GM21737 (cell line): ENCODE data around the gene SYNJ2.
"Not testable (repeated sequence)": the region's sequence is repeated elsewhere in the genome, so short reads cannot be mapped to it uniquely, and the experiment has no call there.

Source experiments
- ATAC-seq: cut with Tn5 transposase; IDR thresholded peaks from one replicate; pipeline ENCODE4 v1.9.1; 2021; ENCODE audit warnings: mild to moderate bottlenecking, moderate library complexity; ENCODE audit not compliant: unreplicated experiment

The SYNJ2 gene, protein sequence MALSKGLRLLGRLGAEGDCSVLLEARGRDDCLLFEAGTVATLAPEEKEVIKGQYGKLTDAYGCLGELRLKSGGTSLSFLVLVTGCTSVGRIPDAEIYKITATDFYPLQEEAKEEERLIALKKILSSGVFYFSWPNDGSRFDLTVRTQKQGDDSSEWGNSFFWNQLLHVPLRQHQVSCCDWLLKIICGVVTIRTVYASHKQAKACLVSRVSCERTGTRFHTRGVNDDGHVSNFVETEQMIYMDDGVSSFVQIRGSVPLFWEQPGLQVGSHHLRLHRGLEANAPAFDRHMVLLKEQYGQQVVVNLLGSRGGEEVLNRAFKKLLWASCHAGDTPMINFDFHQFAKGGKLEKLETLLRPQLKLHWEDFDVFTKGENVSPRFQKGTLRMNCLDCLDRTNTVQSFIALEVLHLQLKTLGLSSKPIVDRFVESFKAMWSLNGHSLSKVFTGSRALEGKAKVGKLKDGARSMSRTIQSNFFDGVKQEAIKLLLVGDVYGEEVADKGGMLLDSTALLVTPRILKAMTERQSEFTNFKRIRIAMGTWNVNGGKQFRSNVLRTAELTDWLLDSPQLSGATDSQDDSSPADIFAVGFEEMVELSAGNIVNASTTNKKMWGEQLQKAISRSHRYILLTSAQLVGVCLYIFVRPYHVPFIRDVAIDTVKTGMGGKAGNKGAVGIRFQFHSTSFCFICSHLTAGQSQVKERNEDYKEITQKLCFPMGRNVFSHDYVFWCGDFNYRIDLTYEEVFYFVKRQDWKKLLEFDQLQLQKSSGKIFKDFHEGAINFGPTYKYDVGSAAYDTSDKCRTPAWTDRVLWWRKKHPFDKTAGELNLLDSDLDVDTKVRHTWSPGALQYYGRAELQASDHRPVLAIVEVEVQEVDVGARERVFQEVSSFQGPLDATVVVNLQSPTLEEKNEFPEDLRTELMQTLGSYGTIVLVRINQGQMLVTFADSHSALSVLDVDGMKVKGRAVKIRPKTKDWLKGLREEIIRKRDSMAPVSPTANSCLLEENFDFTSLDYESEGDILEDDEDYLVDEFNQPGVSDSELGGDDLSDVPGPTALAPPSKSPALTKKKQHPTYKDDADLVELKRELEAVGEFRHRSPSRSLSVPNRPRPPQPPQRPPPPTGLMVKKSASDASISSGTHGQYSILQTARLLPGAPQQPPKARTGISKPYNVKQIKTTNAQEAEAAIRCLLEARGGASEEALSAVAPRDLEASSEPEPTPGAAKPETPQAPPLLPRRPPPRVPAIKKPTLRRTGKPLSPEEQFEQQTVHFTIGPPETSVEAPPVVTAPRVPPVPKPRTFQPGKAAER (N-terminal part only)

DNA sequence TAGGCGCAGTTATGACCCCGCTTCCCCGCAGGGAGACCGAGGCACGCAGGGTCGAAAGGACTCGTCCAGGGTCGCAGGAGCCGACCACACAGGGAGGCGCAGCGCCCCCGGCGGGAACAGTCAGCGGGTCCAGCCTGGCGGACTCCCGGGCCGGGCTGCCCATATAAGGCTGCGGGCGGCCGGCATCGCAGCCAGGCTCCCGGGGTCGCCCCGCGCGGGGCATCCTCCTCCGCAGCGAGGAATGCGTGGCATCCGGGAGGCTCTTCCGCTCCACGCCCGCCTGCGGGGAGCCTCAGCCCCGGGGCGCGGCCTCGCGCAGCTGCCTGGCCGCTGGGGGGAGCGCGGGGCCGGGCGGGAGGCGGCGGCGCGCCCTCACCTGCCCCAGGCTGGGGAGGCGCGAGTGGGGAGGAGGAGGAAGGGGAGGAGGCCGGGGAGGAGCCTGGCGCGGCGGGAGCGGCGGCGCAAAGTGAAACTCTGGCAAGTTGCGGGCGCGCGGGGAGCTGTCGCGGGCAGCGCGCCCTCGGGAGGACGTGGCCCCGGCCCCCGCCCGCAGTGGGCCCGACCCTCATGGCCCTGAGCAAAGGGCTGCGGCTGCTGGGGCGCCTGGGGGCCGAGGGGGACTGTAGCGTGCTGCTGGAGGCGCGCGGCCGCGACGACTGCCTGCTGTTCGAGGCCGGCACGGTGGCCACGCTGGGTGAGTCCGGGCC is at the start of gene SYNJ2:
SYNJ2 (plus strand) TSS at position 469 of the 707 bp plus-strand sequence; CDS start at position 568, 99 bp downstream.
- peak; percentile 70 for ATAC-seq

DNA sequence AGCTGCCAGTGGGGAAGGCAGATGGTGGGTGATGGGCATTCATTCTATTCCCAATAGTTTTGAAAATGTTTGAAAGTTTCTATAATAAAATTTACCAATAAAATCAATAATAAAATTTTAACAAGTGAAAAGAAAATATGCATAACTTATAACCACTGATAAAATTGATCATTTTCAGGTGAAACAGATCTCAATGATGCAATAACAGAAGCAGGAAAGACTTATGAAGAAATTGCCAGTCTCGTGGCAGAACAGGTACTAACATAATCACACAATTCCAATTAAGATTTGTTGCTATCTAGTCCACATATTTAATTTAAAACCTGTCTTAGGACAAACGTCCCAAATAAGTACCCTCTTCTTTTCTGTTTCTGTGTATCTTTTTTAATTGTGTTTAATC is 45.9 kb upstream of the SYNJ2 start:
- no peak for ATAC-seq

DNA sequence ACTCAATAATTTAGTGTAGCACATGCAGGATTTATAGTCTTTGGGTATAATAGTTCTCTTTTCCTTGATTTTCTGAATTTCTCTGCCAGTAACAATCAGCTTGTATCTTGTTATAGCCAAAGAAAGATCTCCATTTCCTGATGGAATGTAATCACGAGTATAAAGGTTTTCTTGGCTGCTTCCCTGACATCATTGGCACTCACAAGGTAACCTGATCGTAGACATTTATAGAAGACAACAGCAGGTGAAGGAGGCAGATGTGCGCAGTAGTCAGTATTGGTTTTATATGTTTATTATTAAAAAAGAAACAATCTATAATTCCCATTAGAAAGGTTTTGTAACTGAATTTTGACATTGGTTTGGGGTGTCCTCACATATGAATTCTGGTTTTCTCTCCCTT is 44.3 kb upstream of the SYNJ2 start:
- no peak for ATAC-seq

DNA sequence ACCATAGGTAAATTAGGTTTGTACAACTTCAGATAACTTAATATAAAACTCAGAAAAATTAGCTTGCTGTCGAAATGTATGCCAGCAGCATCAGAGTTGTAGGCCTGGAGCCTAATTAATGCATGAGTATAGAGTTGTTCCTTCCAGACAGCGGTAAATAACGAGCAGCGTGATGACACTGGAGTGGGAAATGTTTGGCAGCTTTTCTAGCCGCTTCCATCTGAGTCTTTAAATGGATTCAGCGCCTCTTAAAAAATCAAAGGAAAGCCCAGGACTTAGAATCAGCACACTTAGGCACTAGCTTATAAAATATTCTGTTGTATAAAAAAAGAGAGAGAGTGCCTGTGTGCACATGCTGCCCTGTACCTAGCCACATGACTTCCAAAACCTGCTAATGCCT is 43.7 kb upstream of the SYNJ2 start:
- no peak for ATAC-seq

DNA sequence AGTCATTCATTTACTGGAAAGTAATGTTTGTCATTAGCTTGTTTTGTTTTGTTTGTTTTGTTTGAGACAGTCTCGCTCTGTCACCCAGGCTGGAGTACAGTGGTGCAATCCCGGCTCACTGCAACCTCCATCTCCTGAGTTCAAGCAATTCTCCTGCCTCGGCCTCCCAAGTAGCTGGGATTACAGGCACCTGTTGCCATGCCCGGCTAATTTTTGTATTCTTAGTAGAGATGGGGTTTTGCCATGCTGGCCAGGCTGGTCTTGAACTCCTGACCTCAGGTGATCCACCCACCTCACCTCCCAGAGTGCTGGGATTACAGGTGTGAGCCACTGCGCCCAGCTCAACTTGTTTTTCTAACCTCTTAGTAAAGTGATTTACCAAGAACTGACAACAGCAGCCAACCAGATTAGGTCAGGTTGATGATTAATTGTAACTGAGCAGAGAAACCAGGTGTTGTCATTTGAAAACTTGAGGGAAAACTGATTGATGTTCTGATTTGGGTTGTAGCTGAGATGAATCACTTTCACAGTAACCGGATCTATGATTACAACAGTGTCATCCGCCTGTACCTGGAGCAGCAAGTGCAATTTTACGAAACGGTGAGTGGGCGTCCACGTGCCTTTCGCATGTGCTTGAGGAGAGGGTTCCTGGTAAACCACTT is 41.2 kb upstream of the SYNJ2 start:
- not testable (repeated sequence) for ATAC-seq

DNA sequence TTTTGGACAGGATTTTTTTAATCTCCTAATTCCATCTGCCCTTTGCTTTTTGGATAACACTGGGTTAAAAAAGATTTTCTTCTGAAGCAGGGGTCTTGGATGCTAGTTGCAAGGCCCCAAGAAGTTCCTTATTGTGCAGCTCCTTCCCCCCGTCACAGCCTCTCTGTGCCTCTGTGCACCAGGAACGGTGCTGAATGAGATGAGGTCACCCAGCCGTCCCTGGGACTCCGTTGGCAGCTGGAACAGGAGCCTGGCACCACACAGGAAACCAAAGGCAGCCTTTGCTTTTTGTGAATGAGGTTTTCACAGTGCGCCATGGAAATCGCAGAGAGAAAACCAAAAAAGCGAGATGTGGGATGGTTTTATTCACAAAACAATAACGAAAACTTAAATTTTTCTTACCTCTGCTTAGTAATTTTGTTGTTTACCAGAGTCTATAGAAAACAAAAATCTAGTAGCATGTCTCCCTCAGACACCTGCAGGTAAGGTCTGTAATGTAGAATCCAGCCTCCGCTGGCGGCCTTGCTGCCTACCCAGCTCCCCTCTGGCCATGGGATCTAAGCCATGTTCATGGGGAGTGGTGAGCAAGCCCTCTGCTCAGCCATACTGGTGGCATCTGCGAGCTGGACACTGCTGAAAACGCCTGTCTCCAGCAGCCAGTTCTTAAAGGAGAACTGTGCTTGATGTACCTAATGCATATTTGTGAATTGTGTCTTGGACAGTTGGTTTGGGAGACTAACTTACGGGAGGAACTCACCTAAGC is 40.4 kb upstream of the SYNJ2 start:
- no peak for ATAC-seq

DNA sequence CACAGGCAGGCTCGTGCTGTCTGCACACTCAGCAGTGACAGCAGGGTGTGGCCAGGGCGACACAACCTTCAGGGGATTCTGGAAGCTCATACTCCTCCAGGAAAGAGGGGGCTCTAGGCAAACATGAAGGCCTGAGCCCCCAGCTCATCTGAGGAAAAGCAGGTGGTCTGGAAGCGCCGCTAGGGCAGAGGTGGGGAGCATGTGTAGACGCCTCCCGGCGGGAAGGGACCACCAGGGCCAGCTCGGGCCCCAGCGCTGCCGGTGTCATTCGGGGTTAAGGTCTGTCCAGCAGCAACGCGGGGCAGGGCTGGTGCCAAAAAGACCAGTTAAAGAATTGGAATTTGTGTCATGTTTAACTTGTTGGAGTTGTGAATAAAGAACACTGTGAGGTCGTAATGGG is 39.3 kb upstream of the SYNJ2 start:
- no peak for ATAC-seq

DNA sequence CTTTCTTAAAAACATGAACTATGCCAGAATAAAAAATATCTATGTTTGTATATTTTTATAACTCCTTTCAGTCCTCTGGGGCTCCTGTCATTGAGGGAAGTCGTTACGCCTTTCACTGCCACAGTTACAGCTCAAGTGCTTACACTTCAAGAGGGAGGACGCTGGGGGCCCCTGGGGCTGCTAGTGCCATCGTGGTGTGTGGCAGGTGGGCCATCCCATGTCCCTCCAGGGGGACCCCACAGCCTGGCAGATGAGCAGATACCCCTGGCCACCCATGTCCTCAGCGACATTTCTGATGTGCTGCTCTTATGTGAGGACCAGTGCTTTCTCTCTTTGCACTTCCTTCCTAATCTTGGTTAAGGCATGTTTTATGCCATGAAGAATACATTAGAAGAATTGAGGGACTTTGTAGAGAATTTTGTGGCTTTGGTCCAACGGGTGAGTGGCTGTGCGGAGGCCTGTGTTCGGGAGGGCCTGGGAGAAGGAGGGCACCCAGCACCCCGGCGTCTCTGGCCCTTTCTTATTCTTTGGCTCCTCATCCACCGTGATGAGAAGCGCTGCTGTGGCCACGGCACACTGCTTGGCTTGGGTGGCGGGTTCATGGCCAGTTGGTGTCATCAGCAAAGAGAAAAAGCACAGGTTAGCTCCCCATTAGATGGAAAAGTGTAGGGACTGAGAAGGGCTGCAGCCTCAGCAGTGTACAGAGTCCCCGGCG is 38.3 kb upstream of the SYNJ2 start:
- no peak for ATAC-seq

DNA sequence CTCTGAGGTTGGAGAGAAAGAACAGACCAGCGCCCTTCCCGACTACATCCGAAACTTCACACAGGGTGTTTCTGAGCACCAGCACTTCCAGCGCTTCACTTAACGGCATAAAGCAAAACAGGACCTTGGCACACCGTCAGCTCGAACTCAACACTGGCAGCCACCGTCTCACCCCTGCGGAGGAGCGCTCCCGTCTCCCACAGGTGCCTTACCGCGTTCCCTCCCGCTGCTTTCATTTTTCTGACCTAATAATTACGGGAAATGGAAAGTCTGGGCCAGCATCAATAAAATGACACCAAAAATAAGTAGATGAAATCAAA is 37.7 kb upstream of the SYNJ2 start:
- no peak for ATAC-seq

DNA sequence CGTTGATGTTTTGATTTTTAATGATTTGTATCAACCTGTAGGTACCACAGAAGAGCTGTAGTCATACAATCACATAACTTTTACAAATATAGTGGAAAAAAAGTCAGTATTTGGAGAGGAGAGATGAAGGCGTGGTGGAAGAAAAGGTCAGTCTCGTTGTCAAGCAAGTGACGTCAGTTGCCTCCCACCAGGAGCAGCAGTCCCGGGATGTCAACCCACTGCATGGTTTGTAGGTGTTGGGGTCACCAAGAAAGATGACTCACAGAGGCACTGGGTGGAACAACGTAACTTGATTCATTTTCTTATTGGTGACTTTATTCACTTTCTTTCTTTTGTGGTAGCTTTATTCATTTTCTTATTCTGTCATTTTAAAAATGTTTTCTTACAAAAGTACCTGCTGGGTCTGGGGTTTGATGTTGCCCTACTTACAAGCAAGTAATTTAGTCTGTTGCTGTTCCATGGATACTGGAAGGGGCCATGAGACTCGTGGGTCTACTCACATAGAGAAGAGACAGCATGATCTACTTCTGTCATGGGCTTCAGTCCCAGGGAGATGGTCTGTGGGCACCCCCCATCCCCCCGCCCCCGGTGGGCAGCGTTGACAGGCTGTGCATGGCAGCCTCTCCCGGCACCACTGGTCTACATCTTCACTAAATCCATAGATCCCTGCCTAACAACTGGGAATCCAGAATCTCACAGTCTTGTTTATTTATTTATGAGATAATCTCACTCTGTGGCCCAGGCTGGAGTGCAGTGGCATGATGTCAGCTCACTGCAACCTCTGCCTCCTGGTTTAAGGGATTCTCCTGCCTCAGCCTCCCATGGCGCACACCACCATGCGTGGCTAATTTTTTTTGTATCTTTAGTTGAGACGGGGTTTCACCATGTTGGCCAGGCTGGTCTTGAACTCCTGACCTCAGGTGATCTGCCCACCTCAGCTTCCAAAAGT is 36.4 kb upstream of the SYNJ2 start:
- no peak for ATAC-seq

DNA sequence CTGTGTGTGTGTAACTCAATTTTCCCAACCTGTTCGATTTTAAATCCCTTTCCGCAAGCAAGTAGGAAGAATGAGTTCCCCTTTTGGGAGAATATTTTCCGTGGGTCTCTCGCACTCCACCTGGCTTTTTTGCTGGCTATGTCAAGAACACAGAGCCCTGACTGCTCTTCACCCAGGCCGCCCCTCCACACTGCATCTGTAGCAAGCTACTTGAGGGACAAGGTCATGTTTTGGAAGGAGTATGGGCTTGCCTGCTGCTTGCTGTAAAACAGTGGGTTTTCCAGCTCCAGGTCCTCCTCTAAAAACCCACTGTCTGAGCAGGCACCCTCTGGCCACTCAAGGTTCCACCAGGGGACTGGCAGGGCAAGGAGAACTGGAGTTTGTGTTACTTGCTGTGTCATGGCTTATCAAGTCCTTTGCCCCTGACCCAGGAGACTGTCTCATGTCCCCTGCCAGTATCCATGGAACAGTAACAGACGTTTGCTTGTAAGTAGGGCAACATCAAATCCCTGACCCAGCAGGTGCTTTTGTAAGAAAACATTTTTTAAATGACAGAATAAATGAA is 35.5 kb upstream of the SYNJ2 start:
- no peak for ATAC-seq

DNA sequence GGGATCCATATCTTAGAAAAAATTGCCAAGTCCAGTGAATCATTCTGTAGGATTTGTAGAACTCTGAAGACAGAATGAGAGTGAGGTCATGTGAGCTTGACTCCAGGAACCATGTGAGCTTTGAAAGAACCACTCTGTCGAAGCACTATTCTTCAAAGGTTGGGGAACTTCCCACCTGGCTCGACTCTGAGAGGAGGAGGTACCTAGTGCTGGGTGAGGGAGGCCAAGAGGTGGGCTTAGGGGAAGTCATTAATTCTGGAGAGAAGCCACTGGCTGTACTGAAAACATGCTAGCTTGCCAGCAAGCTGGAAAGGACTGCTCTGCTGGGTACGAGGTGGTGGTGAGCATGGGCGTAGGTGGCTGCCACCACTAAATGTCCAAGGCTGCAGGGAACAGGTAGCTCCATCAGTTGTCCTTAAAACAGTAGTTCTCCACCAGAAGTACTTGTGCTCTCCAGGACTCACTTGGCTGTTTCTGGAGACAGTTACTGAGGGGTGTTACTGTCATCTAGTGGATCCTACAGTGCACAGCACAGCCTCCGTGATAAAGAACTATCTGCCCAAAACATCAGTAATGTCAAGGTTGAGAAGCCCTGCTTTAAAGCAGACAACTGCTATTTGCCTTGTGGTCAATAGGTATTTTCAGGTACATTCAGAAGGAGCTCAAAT is 34.7 kb upstream of the SYNJ2 start:
- no peak for ATAC-seq

DNA sequence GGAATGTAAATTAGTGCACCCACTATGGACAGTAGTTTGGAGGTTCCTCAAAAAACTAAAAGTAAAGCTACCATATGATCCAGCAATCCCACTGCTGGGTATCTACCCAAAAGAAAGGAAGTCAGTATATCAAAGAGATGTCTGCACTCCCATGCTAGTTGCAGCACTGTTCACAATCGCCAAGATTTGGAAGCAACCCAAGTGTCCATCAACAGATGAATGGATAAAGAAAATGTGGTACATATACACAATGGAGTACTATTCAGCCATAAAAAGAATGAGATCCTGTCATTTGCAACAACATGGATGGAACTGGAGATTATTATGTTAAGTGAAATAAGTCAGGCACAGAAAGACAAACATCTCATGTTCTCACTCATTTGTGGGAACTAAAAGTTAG is 30.8 kb upstream of the SYNJ2 start:
- ATAC-seq, result not testable (repeated sequence)

DNA sequence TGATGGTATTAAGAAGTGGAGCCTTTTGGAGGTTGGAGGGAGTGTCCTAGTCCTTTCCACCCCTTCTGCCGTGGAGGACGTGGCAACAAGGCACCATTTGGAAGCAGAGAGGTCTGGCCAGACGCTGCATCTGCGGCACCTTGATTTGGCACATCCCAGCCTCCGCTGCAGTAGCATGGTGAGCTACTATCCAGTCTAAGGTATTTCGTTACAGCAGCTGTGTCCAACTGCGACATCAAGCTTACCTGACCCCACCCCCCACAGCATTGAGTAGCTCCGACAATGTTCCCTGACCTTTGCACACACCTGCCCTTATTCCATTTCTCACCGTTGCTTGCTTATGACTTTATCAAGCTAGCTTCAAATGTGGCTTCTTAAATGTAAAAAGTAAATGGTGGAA is 29.8 kb upstream of the SYNJ2 start:
- no peak for ATAC-seq

DNA sequence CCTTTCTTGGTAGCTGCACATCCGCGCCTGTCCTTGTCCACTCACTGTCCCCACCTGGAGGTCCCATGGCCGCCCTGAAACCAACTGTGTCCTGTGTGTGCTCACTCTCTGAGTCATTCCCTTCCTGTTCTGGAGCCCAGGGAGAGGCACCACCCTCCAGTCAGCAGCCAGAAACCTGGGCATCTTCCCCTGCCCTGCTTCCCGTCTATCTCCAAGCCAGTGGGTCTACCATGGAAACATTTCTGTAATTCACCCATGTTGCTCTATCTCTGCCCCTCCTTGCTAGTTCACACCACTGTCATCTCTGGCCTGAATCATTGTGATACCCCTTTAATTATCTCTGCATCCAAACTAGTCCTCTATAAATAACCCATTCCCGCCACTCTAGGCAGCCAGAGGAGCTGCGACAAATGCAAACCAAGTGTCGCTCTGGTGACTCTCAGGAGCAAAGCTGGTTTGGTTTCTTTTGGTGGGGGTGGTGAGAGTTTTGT is 28.8 kb upstream of the SYNJ2 start:
- ATAC-seq, result no peak

DNA sequence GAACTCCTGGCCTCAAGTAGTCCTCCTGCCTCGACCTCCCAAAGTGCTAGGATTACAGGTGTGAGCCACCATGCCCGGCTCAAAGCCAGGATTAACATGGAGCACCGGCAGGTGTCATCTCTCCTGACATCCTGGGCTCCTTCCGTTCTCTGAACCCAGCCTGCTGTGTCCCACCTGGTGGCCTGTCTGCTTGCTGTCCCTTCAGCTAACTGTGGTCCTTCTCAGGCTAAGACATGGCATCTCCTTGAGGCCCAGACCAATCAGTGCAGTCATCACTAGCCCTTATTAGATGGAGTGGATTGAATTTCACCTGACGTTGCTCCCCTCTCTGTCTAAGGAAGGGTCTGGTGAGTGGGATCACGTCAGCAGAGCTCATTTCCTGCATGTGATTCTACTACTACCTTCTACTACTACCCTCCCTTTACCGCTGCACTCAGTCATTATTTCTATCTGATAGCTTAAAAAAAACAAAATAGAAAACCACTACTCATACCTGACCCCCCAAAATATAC is 28.0 kb upstream of the SYNJ2 start:
- no peak for ATAC-seq
